ENCODE results near the gene PPARA. TPM values are rescaled to one million over a fixed set of nuclear protein-coding genes. Genes with fewer than 3 reads are reported as not detected.

PPARA gene
- total RNA-seq, 2 donors from 2014 or later = 48.4 to 67.1 TPM

DNA sequence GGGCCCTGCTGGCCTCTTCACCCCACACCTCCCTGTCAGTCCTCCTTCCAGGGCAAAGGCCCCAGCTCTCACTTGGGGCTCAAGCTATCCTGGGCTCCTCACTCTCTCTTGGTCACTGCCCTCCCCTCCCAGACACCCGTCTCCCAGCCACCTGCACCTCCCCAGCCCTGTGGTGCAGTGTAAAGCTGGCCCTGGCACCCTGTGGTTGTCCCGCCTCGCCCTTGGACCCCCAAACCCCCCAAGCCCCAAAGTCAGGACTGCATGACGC, 16.8 kb upstream of the PPARA start:
- Histone ChIP-seq H3K36me3 (no peaks in the 10 kb centered on the region), H3K27me3 (no peaks in the 10 kb centered on the region), H3K27ac (no peak overlapping the region), H3K4me3 (no peak overlapping the region), H3K4me1 (peaks cover 0 to 15% of the 10 kb centered on the region in 2 donors), H3K9me3 (no peaks in the 10 kb centered on the region)
- no peak for DNase-seq (ENCODE audit: low spot score)
- TF ChIP-seq, protein P1, sequence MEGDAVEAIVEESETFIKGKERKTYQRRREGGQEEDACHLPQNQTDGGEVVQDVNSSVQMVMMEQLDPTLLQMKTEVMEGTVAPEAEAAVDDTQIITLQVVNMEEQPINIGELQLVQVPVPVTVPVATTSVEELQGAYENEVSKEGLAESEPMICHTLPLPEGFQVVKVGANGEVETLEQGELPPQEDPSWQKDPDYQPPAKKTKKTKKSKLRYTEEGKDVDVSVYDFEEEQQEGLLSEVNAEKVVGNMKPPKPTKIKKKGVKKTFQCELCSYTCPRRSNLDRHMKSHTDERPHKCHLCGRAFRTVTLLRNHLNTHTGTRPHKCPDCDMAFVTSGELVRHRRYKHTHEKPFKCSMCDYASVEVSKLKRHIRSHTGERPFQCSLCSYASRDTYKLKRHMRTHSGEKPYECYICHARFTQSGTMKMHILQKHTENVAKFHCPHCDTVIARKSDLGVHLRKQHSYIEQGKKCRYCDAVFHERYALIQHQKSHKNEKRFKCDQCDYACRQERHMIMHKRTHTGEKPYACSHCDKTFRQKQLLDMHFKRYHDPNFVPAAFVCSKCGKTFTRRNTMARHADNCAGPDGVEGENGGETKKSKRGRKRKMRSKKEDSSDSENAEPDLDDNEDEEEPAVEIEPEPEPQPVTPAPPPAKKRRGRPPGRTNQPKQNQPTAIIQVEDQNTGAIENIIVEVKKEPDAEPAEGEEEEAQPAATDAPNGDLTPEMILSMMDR (IDR thresholded peaks at IDR 0.05) = no peak

DNA sequence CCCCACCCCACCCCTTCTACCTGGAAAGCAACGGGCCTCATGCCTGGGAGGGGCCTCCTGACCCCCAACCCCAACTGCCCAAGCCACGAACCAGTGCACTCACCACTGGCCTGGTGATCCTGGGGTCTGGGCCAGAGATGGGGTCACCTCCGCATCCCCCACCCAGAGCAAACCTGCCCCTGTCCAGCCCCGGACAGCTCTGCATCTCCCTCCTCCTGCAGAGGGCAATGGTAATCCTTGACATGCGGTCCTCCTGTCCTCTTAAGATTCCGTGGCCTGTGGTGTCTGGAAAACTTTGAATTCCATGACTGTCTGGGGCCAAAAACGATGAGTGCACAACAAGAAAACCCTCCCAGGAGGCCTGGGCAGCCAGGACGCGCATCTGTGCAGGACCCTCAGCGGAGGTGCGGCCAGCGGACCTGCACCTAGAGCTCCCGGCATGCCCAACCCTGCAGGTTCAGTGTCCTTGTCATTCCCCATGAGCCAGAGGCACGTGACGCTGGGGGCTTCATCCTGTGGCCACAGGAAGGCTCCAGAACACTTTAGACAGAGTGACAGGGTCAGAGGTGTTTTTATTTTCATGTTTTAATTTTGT, 16.1 kb upstream of the PPARA start:
- TF ChIP-seq, protein P1 (IDR thresholded peaks at IDR 0.05) = no peak
- no peaks in the 10 kb centered on the region for H3K27me3 ChIP-seq
- no peak for DNase-seq (ENCODE audit: low spot score)

DNA sequence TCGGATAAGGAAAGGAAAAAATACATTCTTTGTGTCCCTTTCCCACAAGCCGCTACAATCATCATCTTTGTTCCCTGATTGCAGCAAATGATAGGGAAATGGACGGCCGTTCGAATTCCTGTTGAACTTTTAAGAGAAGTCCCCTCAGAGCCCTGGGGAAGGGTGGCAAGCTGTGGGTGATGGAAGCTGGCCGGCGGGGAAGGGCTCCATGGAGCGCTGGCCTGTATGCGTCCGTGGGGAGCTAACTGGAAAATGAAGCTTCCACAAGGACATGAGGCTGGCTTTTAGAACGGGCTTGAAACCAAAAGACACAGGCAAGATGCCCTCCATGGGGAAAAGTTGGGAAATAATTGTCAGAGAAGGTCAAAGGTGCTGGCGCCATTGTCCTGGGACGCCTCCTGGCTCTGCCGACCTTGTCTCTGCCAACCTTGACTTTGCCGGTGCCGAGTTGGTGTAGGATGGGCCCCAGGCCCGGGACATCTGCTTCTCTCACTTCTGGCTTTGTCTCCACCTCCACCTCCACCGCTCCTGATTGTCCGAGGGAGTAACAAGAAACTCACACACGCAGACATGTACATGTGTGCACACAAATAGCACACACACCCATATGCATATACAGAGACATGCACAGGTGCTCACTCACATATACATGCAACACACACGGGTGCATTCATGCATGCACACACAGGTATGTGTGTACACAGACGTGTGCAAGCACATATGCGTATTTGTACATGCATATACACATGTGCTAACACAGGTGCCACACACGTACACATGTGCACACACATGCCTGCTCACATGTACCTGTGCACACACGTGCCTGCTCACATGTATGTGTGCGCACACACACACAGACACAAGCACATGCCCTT, 14.5 kb upstream of the PPARA start:
- Histone ChIP-seq H3K9me3 (no peaks in the 10 kb centered on the region), H3K4me3 (no peak overlapping the region), H3K27me3 (no peaks in the 10 kb centered on the region), H3K4me1 (peaks cover 0 to 17% of the 10 kb centered on the region in 2 donors), H3K36me3 (no peaks in the 10 kb centered on the region), H3K27ac (no peak overlapping the region)
- TF ChIP-seq, protein P1 (IDR thresholded peaks at IDR 0.05) = no peak
- DNase-seq (ENCODE audit: low spot score) = no peak

More for the DNA sequence above, 16.1 kb upstream of the PPARA start:
- Histone ChIP-seq H3K27ac (no peak overlapping the region), H3K4me1 (peaks cover 0 to 17% of the 10 kb centered on the region in 2 donors), H3K9me3 (no peaks in the 10 kb centered on the region), H3K36me3 (no peaks in the 10 kb centered on the region), H3K4me3 (no peak overlapping the region)

DNA sequence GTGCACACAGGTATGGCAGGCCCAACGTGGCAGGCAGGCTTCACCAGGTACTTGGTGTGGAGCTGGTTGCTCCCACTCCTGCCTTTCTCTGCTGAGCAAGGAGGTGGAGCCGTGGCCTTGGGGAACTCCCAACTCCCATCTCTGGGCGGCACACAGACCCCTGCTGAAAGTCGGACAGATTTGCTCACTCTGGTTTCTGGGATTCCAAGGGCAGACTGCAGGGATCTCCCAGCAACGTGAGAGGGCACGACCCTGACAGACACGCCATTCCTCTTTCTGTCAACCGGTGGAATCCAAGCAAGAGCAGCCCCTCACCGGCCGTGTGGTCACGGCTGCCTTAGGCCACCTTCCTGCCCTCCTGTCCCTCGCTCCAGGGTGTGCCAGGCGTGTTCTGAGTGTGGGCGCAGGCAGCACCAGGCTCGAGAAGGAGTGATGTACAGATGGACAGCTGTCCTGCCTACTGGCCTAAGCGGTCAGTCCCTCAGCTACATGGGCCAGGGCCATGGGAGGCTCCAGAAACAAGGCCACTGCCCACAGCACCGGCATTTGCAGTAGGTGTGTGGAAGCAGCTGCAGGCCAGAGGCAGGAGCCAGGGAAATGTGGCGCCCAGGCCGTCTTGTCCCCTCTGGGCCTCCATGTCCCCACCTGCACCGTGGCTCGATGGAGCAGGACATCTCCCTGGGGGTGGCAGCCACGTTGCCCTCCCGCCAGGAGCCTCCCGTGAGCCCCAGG, 13.7 kb upstream of the PPARA start:
- no peaks in the 10 kb centered on the region for H3K27me3 ChIP-seq
- no peak for DNase-seq (ENCODE audit: low spot score)

DNA sequence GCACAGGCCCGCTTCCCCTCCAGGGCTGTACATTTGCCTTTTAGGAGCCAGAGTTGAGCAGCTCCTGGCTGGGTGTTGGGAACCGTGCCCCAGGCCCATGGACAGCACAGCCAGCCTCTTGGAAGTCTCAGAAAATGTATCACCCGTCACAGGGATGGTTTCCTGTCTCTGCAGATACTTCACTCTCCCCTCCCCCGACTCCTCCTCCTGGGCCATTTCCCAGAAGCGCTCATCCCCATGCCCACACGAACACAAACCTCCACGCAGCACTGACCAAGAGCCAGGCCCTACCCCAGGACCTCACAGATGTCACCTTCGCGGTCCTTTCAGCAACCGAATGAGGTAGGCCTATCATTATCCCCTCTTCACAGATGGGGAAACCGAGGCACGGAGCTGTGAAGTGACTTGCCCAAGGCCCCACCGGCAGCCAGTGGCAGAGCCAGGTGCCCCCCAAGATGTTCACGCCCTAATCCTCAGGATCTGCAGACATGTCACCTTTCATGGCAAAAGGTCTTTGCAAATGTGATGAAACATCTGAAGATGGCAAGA, 13.0 kb upstream of the PPARA start:
- H3K27ac ChIP-seq = peak overlapping the region; percentile 52 to 93
- H3K36me3 ChIP-seq = no peaks in the 10 kb centered on the region
- H3K9me3 ChIP-seq = no peaks in the 10 kb centered on the region
- no peak for DNase-seq (ENCODE audit: low spot score)
- no peaks in the 10 kb centered on the region for H3K27me3 ChIP-seq
- peaks cover 0 to 17% of the 10 kb centered on the region in 2 donors for H3K4me1 ChIP-seq
- H3K4me3 ChIP-seq = no peak overlapping the region
- TF ChIP-seq, protein P1 (IDR thresholded peaks at IDR 0.05) = no peak

More for the DNA sequence above, 13.7 kb upstream of the PPARA start:
- Histone ChIP-seq H3K36me3 (no peaks in the 10 kb centered on the region), H3K4me3 (no peak overlapping the region), H3K9me3 (no peaks in the 10 kb centered on the region), H3K4me1 (peaks cover 0 to 17% of the 10 kb centered on the region in 2 donors), H3K27ac (peak overlapping the region; percentile 52 to 93)
- TF ChIP-seq, protein P1 (IDR thresholded peaks at IDR 0.05) = no peak
